ENCODE data around the gene FBH1. TPM values are rescaled to one million over a fixed set of nuclear protein-coding genes. Genes with fewer than 3 reads are reported as not detected.

The FBH1 gene
- total RNA-seq, 1 donor from 2014 or later = 76.6 TPM

GRCh38 chr10:5910323-5911100 lies 20.5 kb downstream of the FBH1 start:
- H3K36me3 Mint-ChIP-seq = peaks cover 63% of the 10 kb centered on the region
- no peaks in the 10 kb centered on the region for H3K27me3 Mint-ChIP-seq (ENCODE audit: low read depth)
- H3K4me1 Mint-ChIP-seq = peaks cover 8% of the 10 kb centered on the region
- no peak overlapping the region for H3K27ac Mint-ChIP-seq
- no peaks in the 10 kb centered on the region for H3K9me3 Mint-ChIP-seq
- H3K4me3 Mint-ChIP-seq = no peak overlapping the region
- TF ChIP-seq CTCF (IDR thresholded peaks at IDR 0.05; ENCODE audit: unreplicated experiment) = no peak
- no peak for DNase-seq (ENCODE audit: low spot score in 2 of 2, unreplicated experiment in 2 of 2)

DNA sequence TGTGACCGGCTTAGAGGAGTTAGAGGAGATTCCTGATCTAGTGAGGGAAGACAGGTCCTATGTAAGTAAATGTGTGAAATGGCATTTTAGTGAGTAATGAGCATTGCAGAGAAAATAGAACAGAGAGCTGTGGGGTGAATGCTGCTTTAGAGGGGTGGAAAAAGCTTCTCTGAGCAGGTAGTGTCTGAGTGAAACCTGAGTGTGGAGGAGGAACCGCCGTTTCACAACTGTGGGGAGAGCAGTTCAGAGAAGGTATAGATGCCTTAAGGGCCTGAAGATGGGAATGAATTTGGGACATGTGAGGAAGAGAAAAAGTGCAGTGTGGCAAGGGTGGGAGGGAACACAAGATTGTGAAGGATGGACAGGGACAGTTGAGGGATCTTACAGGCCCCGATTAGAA lies 21.6 kb downstream of the FBH1 start:
- H3K36me3 Mint-ChIP-seq = peaks cover 65% of the 10 kb centered on the region
- H3K27ac Mint-ChIP-seq = no peak overlapping the region
- no peak for TF ChIP-seq CTCF (IDR thresholded peaks at IDR 0.05; ENCODE audit: unreplicated experiment)

GRCh38 chr10:5913736-5914135 lies 23.7 kb downstream of the FBH1 start:
- Mint-ChIP-seq H3K27ac (no peak overlapping the region), H3K27me3 (ENCODE audit: low read depth) (no peaks in the 10 kb centered on the region), H3K36me3 (peaks cover 66% of the 10 kb centered on the region), H3K9me3 (no peaks in the 10 kb centered on the region), H3K4me3 (no peak overlapping the region), H3K4me1 (peaks cover 1% of the 10 kb centered on the region)
- TF ChIP-seq CTCF (IDR thresholded peaks at IDR 0.05; ENCODE audit: unreplicated experiment) = no peak
- DNase-seq (ENCODE audit: low spot score in 2 of 2, unreplicated experiment in 2 of 2) = no peak

More for the DNA sequence above, 21.6 kb downstream of the FBH1 start:
- DNase-seq (ENCODE audit: low spot score in 2 of 2, unreplicated experiment in 2 of 2) = no peak
- H3K9me3 Mint-ChIP-seq = no peaks in the 10 kb centered on the region
- H3K4me1 Mint-ChIP-seq = peaks cover 8% of the 10 kb centered on the region
- no peak overlapping the region for H3K4me3 Mint-ChIP-seq
- no peaks in the 10 kb centered on the region for H3K27me3 Mint-ChIP-seq (ENCODE audit: low read depth)

- Mint-ChIP-seq H3K36me3 (peaks cover 61% of the 10 kb centered on the region), H3K4me1 (no peaks in the 10 kb centered on the region), H3K9me3 (no peaks in the 10 kb centered on the region), H3K4me3 (no peak overlapping the region), H3K27ac (no peak overlapping the region), H3K27me3 (ENCODE audit: low read depth) (no peaks in the 10 kb centered on the region)
- no peak for TF ChIP-seq CTCF (IDR thresholded peaks at IDR 0.05; ENCODE audit: unreplicated experiment)
- no peak for DNase-seq (ENCODE audit: low spot score in 2 of 2, unreplicated experiment in 2 of 2)
Observed at GRCh38 chr10:5915451-5915850, 25.4 kb downstream of the FBH1 start.

DNA sequence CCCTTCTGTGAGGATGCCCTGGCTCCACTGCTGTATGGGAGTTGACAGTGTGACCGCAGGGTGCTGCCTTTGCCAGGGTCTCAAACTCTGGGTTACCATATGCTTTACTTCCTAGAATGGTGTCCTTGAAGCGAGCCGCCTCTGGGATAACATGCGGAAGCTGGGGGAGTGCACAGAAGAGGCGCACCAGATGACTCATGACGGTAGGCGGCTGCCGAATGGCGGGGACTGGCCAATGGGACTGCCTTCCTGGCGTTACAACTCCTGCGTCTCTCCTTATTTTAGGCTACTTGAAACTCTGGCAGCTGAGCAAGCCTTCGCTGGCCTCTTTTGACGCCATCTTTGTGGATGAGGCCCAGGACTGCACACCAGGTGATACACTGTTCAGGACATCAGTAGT lies 27.3 kb downstream of the FBH1 start:
- TF ChIP-seq CTCF (IDR thresholded peaks at IDR 0.05; ENCODE audit: unreplicated experiment) = no peak
- no peaks in the 10 kb centered on the region for H3K4me1 Mint-ChIP-seq
- DNase-seq (ENCODE audit: low spot score in 2 of 2, unreplicated experiment in 2 of 2) = no peak
- H3K9me3 Mint-ChIP-seq = no peaks in the 10 kb centered on the region
- H3K27me3 Mint-ChIP-seq (ENCODE audit: low read depth) = no peaks in the 10 kb centered on the region
- H3K4me3 Mint-ChIP-seq = no peak overlapping the region
- peaks cover 62% of the 10 kb centered on the region for H3K36me3 Mint-ChIP-seq
- H3K27ac Mint-ChIP-seq = no peak overlapping the region

Measured in mesothelial cell of epicardium (in vitro differentiated cells).